Activated naive CD4-positive, alpha-beta T cell treated with anti-CD3 and anti-CD28 coated beads for 36 hours (primary cell): ENCODE results near the gene STC2. TPM values are rescaled to one million over a fixed set of nuclear protein-coding genes. Genes with fewer than 3 reads are reported as not detected.

Experiments used
- CTCF ChIA-PET: fragments of 350-600 bp; sonication (Branson Sonifier 250); formaldehyde crosslinking; loops from one replicate; lab custom pipeline; 2021; ENCODE audit warnings: antibody characterized with exemption; lab: Charles Lee
- DNase-seq: peaks from one replicate; pipeline ENCODE4 v3.0.0-alpha.2; 2020
- H3K27ac Mint-ChIP-seq: one replicate; pipeline ENCODE4 v1.8.0; 2021; ENCODE audit warnings: mild to moderate bottlenecking, mixed read lengths
- H3K27me3 Mint-ChIP-seq: one replicate; pipeline ENCODE4 v1.8.0; 2021; ENCODE audit warnings: low read depth, mixed read lengths
- H3K36me3 Mint-ChIP-seq: one replicate; pipeline ENCODE4 v1.8.0; 2021; ENCODE audit warnings: low read depth, mixed read lengths
- H3K4me1 Mint-ChIP-seq: one replicate; pipeline ENCODE4 v1.8.0; 2021; ENCODE audit warnings: low read depth, mixed read lengths
- H3K4me3 Mint-ChIP-seq: one replicate; pipeline ENCODE4 v1.8.0; 2021; ENCODE audit warnings: mild to moderate bottlenecking, moderate library complexity, mixed read lengths
- H3K9me3 Mint-ChIP-seq: one replicate; pipeline ENCODE4 v1.8.0; 2021; ENCODE audit warnings: mixed read lengths
- intact Hi-C: fragments of 100-400 bp; cut with micrococcal nuclease; formaldehyde crosslinking; loops from one replicate; pipeline ENCODE4 v1.15.1; 2023
- total RNA-seq, 2 experiments: library from RNA; stranded (reverse); gene quantifications; one replicate each; pipeline ENCODE4 v1.2.3, GENCODE V29; 2021

The STC2 gene
- total RNA-seq, 2 experiments from 2014 or later = 26.8 to 27.8 TPM

DNA sequence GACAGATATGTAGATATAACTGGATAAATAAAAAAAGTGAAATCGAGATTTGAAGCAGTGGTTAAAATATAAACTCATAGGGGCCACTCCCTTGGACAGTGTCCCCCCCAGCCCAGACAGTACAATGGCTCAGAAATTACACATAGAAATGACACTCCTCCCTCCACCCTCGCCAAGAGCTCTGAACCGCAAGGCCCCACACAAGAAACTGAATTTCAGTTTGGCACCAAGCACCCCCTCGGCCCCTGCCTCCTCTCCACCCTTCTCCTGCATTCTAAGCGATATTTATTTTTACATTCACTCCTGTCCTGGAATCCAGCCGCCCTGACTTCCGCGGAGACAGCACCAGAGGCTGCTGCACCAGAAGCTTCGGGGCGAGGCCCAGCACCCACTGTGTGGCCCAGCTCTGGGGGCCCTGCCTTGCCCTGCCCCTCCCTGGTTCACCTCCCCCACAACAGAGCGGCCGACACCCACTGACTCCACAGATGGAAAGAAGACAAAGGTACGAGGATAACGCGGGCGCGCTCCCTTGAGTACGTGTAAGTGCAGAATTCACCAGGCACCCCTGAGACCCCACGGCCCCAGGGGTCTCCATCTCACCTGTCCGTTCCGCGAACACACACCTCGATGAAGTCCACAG, 11.0 kb downstream of the STC2 start:
- CTCF ChIA-PET = interaction anchor here (0.6 kb wide), 1 partner anchor 686 kb away, joined by 3 read pairs; no protein-coding TSS in a partner anchor
- intact Hi-C loops = no loop called here
- no peak overlapping the region for H3K27ac Mint-ChIP-seq
- H3K4me1 Mint-ChIP-seq = no peaks in the 10 kb centered on the region
- no peak for DNase-seq
- H3K27me3 Mint-ChIP-seq = peaks cover 33% of the 10 kb centered on the region
- H3K9me3 Mint-ChIP-seq = no peaks in the 10 kb centered on the region
- H3K4me3 Mint-ChIP-seq = no peak overlapping the region
- peaks cover 54% of the 10 kb centered on the region for H3K36me3 Mint-ChIP-seq

GRCh38 chr5:173316339-173317020, 11.7 kb downstream of the STC2 start:
- H3K36me3 Mint-ChIP-seq = peaks cover 50% of the 10 kb centered on the region
- H3K4me3 Mint-ChIP-seq = no peak overlapping the region
- H3K27ac Mint-ChIP-seq = no peak overlapping the region
- no peaks in the 10 kb centered on the region for H3K9me3 Mint-ChIP-seq
- CTCF ChIA-PET = interaction anchor here (0.6 kb wide), 1 partner anchor 685 kb away, joined by 3 read pairs; no protein-coding TSS in a partner anchor
- intact Hi-C loops = no loop called here
- no peaks in the 10 kb centered on the region for H3K4me1 Mint-ChIP-seq
- peaks cover 40% of the 10 kb centered on the region for H3K27me3 Mint-ChIP-seq
- DNase-seq = no peak

DNA sequence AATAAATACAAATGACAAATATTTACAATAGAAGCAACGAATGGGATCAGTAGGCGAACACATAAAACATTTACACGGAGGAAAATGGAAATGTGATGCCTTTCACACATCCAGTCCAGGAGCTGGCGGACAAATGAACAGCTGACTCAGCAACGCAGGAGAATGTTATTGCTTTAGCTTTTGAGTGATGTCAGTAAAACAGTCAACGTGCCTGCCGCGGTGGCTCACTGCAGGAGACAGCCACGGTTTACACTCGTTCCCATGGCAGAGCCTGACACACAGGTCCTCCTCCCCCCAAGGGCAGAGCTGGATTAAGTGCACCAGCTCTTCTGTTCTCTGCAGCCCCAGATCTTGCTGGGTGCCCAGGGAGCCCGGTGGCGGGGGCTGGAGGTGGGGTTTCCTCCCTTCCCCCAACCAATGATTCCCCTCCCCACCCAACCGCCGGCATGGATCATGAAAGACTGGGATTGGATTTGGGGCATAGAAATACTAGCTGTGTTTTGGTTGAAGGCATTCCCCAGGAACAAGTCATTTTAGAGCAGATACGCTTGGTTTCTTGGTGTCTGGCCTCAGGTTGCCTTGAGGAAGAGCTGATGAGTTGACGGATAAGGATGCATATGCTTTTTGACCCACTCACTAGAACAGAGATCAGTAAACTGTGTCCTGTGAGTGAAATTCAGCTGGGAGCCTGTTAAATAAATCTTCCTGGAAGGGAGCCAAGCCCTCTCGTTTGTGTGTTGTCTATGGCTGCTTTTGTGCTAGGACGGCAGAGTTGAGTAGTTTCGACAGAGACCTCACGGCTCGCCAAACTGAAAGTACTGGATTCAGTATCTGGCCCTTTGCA, 12.5 kb downstream of the STC2 start:
- H3K27ac Mint-ChIP-seq = no peak overlapping the region
- no peaks in the 10 kb centered on the region for H3K9me3 Mint-ChIP-seq
- H3K27me3 Mint-ChIP-seq = peaks cover 44% of the 10 kb centered on the region
- intact Hi-C loops = no loop called here
- DNase-seq = no peak
- peaks cover 44% of the 10 kb centered on the region for H3K36me3 Mint-ChIP-seq
- no peaks in the 10 kb centered on the region for H3K4me1 Mint-ChIP-seq
- H3K4me3 Mint-ChIP-seq = no peak overlapping the region
- CTCF ChIA-PET = no interaction called here

GRCh38 chr5:173314166-173314952, 13.9 kb downstream of the STC2 start:
- CTCF ChIA-PET = interaction anchor here (1.2 kb wide), 1 partner anchor 17 kb away, joined by 3 read pairs; no protein-coding TSS in a partner anchor
- no peaks in the 10 kb centered on the region for H3K9me3 Mint-ChIP-seq
- no peak for DNase-seq
- H3K27me3 Mint-ChIP-seq = peaks cover 47% of the 10 kb centered on the region
- no peaks in the 10 kb centered on the region for H3K4me1 Mint-ChIP-seq
- H3K36me3 Mint-ChIP-seq = peaks cover 30% of the 10 kb centered on the region
- no peak overlapping the region for H3K4me3 Mint-ChIP-seq
- H3K27ac Mint-ChIP-seq = no peak overlapping the region
- intact Hi-C loops = no loop called here

DNA sequence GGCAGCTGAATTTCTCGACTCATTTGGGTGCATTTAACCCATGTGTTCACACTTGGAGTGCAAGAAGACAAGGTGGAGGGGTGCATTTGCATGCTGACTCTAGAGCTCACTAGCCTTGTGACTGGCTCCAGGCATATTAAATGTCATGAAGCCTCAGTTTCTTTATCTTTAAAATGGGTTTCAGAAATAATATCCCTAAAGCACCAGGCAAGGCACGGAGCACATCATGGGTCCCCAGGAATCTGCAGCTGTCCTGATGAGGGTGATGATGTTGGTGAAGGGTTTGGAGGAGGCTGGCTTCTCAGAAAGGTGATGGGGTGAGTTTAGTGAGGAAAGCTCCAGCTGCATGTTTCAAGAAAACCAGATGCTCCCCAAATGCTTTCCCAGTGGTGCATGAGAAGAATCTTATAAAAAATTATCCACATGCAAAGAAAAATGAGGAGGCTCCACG, 14.8 kb downstream of the STC2 start:
- intact Hi-C loops = no loop called here
- H3K4me3 Mint-ChIP-seq = no peak overlapping the region
- H3K4me1 Mint-ChIP-seq = no peaks in the 10 kb centered on the region
- peaks cover 20% of the 10 kb centered on the region for H3K36me3 Mint-ChIP-seq
- no peak overlapping the region for H3K27ac Mint-ChIP-seq
- H3K27me3 Mint-ChIP-seq = peaks cover 41% of the 10 kb centered on the region
- H3K9me3 Mint-ChIP-seq = peaks cover 4% of the 10 kb centered on the region
- CTCF ChIA-PET = interaction anchor here (0.6 to 1.2 kb wide), 2 partner anchors 18 to 88 kb away, joined by 3 to 6 read pairs; no protein-coding TSS in a partner anchor
- no peak for DNase-seq

DNA sequence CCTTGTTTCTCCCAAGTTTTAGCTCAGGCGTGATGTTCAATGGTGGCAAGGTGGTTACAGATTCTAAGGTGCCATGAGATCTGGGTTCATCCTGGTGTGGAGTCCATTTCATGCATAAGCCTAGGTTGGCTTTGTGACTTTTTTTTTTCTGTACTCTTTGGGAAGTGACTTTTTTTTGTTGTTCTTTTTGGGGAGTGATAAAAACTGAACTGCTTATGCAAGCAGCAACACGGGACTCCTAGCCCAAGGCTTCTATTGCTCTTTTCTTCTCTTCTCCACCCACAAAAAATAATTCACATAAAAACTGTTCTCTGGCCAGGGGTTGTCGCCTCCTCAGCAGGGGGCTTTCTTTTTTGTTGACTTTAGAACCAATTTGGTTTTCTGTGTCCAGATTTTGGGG, 15.4 kb downstream of the STC2 start:
- peaks cover 7% of the 10 kb centered on the region for H3K9me3 Mint-ChIP-seq
- DNase-seq = no peak
- CTCF ChIA-PET = interaction anchor here (0.6 to 1.2 kb wide), 2 partner anchors 19 to 88 kb away, joined by 3 to 6 read pairs; no protein-coding TSS in a partner anchor
- H3K27ac Mint-ChIP-seq = no peak overlapping the region
- peaks cover 44% of the 10 kb centered on the region for H3K27me3 Mint-ChIP-seq
- intact Hi-C loops = no loop called here
- no peaks in the 10 kb centered on the region for H3K4me1 Mint-ChIP-seq
- no peak overlapping the region for H3K4me3 Mint-ChIP-seq
- peaks cover 15% of the 10 kb centered on the region for H3K36me3 Mint-ChIP-seq

GRCh38 chr5:173311818-173312585, 16.2 kb downstream of the STC2 start:
- CTCF ChIA-PET = interaction anchor here (1.2 to 1.6 kb wide), 2 partner anchors 20 kb away, joined by 3 to 4 read pairs; no protein-coding TSS in a partner anchor
- no peak overlapping the region for H3K27ac Mint-ChIP-seq
- no peak for DNase-seq
- H3K27me3 Mint-ChIP-seq = peaks cover 40% of the 10 kb centered on the region
- H3K4me1 Mint-ChIP-seq = no peaks in the 10 kb centered on the region
- no peak overlapping the region for H3K4me3 Mint-ChIP-seq
- H3K36me3 Mint-ChIP-seq = peaks cover 6% of the 10 kb centered on the region
- intact Hi-C loops = no loop called here
- peaks cover 7% of the 10 kb centered on the region for H3K9me3 Mint-ChIP-seq

- no peak overlapping the region for H3K27ac Mint-ChIP-seq
- H3K36me3 Mint-ChIP-seq = peaks cover 2% of the 10 kb centered on the region
- H3K9me3 Mint-ChIP-seq = peaks cover 7% of the 10 kb centered on the region
- DNase-seq = no peak
- peaks cover 40% of the 10 kb centered on the region for H3K27me3 Mint-ChIP-seq
- intact Hi-C loops = no loop called here
- CTCF ChIA-PET = interaction anchor here (1.6 kb wide), 1 partner anchor 21 kb away, joined by 4 read pairs; no protein-coding TSS in a partner anchor
- no peaks in the 10 kb centered on the region for H3K4me1 Mint-ChIP-seq
- H3K4me3 Mint-ChIP-seq = no peak overlapping the region
Measured at GRCh38 chr5:173310861-173311785, 17.1 kb downstream of the STC2 start.

GRCh38 chr5:173310218-173310769, 17.9 kb downstream of the STC2 start:
- Mint-ChIP-seq H3K36me3 (no peaks in the 10 kb centered on the region), H3K4me3 (no peak overlapping the region), H3K27ac (no peak overlapping the region), H3K9me3 (peaks cover 7% of the 10 kb centered on the region), H3K4me1 (no peaks in the 10 kb centered on the region), H3K27me3 (peaks cover 40% of the 10 kb centered on the region)
- CTCF ChIA-PET = interaction anchor here (1.6 kb wide), 1 partner anchor 21 kb away, joined by 4 read pairs; no protein-coding TSS in a partner anchor
- intact Hi-C loops = no loop called here
- DNase-seq = no peak

GRCh38 chr5:173309731-173310130, 18.5 kb downstream of the STC2 start:
- Mint-ChIP-seq H3K4me3 (no peak overlapping the region), H3K27ac (no peak overlapping the region), H3K9me3 (peaks cover 7% of the 10 kb centered on the region), H3K27me3 (peaks cover 37% of the 10 kb centered on the region), H3K4me1 (no peaks in the 10 kb centered on the region), H3K36me3 (no peaks in the 10 kb centered on the region)
- CTCF ChIA-PET = no interaction called here
- intact Hi-C loops = no loop called here
- no peak for DNase-seq
